Activated T-cell treated with anti-CD3 and anti-CD28 coated beads for 24 hours (primary cell): ENCODE measurements around the gene POLDIP2.
A peak's percentile ranks its signal among the peaks of the same experiment; 100 is the strongest.

Experiments used
- DNase-seq: peaks from one replicate; pipeline ENCODE4 v3.0.0-alpha.2; 2020; ENCODE audit warnings: low read depth

The POLDIP2 gene, protein sequence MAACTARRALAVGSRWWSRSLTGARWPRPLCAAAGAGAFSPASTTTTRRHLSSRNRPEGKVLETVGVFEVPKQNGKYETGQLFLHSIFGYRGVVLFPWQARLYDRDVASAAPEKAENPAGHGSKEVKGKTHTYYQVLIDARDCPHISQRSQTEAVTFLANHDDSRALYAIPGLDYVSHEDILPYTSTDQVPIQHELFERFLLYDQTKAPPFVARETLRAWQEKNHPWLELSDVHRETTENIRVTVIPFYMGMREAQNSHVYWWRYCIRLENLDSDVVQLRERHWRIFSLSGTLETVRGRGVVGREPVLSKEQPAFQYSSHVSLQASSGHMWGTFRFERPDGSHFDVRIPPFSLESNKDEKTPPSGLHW

DNA sequence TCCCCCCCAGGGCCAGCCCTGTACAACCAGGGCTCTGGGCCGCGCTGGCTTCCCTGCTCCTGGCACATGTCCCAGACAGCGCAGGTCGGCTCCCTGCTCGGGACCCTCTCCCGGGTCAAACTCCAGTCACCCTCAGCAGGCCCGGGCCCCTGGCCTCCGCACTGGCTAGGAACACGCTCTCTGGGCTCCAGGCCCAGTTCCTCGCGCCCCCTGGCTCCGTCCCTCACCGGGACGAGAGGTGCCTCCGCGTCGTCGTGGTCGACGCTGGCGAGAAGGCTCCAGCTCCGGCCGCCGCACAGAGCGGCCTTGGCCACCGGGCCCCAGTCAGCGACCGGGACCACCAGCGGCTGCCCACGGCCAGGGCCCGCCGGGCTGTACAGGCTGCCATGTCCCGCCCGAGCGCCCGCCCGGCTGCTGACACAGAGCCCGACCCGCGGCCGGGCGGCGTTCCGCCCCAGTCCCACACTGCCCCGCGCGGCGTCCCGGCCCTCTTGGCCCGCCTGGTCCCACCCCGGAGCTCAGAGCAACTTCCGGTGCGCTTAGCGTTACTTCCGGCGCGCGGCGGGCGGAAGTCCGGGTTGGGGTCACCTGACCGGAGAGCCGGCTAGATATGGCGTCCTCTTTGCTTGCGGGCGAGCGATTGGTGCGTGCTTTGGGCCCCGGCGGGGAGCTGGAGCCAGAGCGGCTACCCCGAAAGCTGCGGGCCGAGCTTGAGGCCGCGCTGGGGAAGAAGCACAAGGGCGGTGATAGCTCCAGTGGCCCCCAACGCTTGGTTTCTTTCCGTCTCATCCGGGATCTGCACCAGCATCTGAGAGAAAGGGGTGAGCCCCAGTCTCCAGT is at the start of gene POLDIP2:
Gene POLDIP2 (minus strand): TSS at position 467 of the 840 bp plus-strand sequence. CDS start 79 bp downstream, at position 388.
- DNase-seq = peak; percentile 95

DNA sequence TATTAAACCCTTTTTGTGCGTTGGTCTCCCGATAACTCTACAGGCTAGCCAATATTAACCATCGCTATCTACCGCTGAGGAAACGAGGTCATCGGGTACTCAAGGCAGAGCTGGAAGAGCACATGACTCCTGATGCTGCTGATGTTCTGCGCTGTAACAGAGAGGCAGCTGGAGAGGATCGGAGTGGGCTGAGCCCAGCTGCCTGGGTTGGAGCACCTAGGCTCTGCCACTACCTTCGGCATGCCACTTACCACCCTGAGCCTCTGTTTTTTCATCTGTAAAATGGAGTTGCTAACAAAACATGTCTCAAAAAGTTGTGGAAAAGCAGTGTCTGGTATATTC is 49.1 kb upstream of the POLDIP2 start:
- no peak for DNase-seq

DNA sequence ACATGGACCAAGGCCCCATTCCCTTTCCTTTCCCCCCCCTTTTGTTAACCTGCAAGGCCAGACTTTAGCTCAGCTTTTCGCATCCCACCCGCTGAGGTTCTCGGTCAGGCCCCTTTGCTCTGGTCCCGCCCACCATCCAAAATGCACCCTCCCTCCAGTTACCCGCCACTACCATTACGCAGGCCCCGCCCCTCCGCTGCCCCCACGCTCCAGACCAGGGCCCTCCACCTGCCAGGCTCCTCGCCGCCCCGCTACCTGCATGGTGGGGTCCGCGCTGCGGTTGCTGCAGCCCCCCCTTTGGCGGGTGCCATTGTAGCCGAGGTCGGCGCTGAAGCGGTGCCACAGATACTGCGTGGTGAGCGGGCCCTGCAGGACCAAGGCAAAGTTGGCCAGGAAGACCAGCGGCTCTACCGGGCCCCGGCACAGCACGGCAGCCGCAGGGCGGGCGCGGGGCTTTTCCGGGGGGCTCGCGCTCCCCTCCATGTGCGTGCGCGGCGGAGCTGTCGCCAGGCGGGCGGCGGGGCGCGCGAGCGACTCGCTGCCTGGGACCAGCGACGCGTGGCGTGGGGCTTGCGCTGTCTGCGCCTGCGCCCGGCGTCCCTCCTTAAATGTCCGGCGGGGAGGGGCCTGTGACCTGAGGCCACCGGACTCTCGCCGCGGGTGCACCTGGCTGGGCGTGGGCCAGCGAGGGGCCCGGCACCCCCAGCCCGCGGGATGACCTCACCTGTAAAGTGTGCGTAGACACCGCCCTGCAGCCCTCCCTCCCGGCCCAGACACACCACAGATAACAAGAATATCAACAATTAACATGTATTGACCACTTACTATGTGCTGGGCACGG is 48.5 kb upstream of the POLDIP2 start, which contains the start of gene SLC46A1:
Gene SLC46A1 (minus strand): TSS at position 581 of the 841 bp plus-strand sequence. CDS start 98 bp downstream, at position 483.
- peak; percentile 55 for DNase-seq

DNA sequence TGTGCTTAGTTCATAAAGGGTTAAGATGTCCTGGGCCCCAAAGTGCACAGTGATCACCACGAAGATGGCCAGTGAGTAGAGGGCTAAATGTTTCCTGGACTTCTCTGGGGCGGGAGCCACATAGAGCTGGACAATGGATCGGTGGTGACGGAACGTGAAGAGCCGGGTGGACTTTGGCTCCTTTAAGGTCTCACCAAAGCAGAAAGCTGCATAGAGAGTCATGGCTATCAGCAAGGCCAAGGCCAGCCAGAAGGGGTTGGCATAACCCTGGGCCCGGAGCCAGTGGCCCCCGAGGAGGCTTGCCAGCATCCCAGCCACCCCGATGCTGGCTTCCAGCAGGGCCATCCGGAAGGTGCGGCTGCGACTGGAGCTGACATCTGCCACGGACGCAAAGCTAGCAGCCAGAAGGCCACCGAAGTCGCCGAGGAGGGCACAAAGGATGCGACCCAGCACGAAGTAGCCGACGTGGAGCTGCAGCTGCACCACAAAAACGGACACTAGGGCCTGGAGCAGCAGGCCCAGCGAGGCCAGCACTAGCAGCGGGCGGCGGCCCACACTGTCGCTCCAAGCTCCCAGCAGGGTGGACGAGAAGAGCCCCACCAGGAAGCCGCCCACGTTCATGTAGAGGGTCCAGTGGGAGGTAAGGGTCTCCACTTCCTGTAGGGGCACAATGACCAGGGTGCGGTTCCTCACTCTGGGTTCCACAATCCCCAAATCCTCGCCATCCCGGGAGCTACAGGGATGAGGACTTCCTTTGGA is 47.7 kb upstream of the POLDIP2 start:
- no peak for DNase-seq

DNA sequence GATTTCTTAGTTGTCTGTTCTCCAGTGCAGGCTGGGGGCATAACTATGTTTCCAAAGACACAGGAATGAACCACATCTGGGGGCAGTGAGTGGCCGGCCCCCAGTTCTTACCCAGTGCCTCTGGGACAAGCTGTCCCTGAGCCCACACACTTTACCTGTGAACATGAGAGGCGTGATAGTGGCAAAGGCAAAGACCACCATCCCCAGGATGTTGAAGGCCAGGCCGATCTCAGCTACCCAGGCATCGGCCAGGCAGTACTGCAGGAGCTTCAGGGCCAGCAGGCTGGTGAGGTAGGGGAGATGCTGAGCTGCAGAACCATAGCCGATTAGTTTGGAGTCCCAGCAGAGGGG is 47.1 kb upstream of the POLDIP2 start:
- no peak for DNase-seq

DNA sequence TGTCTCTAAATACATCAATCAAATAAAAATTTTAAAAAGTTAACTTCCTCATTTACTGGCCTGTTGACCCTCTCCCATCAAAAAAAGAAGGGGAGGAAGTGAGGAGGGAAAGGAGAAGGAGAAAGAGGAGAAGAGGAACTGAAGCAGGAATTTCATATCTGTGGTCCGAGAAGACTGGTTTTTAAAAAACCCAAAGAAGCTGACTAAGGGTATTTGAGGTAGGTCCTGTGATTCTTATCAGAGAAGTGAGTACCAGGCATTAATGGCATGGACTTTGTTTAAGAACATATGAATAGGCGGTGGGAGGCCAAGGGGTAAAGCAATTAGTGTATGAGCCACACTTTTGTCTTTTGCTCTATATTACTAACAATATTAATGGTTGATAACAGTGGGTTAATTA is 46.7 kb upstream of the POLDIP2 start:
- DNase-seq = no peak

DNA sequence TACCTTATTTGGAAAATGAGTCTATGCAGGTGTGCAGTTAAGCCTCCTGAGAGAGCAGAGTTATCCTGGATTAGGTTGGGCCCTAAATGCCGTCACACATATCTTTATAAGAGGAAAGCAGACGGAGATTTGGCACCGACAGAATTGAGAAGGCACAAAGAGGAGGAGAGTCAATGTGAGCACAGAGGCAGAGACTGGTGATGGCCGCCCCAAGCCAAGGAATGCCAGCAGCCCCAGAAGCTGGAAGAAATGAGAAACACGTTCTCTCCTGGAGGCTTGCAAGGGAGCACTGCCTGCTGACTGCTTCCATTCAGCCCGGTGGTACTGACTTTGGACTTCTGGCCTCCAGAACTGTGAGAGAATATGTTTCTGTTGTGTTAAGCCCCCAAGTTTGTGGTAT is 45.5 kb upstream of the POLDIP2 start:
- DNase-seq = no peak

DNA sequence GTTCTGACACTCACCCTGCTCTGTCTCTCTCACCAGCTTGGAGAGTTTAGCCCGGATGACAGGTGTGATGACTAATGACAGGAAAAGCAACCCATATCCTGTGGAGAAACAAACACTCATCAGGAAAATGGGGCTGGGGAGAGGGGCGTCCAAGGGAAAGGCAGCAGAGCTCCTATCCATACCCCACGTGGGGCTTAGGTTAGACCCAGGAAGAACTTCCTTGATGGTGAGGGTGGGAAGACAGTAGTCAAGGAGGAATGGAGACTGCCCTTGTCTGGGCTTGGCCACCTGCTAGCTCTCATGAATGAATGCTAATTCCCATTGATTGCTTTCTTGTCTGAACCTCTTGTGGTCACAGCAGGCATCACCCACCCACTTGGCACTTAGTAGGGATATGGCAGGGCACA is 44.9 kb upstream of the POLDIP2 start:
- no peak for DNase-seq

DNA sequence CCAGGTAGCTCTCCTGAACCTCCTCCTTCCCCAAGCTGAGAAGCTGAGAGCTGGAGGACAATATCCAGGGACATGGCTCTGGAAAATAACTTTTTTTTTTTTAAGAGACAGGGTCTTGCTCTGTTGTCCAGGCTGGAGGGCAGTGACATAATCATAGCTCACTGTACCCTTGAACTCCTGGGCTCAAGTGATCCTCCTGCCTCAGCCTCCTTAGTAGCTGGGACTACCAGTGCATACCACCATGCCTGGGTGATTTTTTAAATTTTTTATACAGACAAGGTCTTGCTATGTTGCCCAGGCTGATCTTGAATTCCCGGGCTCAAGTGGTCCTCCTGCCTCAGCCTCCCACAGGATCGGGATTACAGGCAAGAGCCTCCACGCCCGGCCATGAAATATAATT is 42.5 kb upstream of the POLDIP2 start:
- DNase-seq = no peak

DNA sequence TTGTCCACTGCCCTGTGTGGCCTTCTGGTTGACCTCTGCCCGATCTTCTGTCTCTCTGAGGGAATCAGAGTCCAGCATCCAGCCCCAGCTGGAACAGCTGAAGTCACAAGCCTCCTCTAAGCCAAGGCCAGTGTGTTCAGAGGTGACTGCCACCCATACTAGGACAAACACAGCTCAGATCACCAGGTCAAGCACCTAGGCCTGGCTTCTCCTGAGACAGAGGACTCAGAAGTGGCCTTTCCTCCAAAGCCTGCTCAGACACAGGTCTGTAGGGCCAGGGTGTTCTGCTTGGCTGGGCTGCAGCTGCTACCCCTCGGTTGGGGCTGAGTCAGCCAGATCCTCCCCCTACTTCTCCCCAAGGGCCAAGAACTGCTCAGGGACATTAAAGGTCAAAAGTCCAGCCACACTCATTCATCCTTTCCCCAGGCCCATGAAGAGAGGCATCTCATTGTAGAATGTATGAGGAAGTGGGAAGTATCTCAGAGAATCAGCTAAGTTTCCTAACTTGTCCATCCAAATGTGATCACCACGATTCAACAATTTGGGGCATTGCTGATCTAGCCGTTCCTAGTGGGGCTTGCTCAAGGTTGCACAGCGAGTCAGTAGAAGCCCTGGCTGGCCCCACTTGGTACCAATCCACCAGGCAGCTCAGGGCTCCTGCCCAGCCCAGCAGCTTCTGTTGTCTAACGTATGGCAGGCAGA is 41.1 kb upstream of the POLDIP2 start:
- no peak for DNase-seq

DNA sequence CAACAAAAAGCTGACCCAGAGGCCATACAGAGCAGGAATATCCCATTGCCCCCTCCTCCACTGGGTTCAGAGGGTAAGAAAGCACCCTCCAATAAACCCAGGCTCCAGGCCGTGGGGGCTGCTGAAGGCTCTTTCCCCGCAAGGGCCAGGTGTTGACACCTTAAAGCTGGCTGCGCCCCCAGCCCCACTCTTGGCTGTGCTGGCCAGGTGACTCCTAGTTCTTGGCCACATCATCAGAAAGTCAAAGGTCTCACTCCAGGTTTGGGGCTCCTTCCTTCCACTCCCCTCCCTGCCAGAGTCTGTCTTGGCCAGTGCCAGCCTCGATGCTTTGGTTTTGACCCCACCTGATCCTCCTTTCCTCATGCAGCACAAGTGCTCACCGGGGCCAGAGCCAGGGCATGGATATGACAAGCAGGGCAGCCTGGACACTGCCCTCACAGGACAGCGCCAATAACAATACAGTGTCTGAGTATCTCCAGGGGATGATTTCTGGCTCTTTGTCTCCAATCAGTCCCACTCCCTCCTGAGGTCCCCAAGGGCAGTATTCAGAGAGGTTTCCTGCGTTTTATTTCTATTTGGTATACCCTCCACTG is 40.5 kb upstream of the POLDIP2 start:
- DNase-seq = no peak

DNA sequence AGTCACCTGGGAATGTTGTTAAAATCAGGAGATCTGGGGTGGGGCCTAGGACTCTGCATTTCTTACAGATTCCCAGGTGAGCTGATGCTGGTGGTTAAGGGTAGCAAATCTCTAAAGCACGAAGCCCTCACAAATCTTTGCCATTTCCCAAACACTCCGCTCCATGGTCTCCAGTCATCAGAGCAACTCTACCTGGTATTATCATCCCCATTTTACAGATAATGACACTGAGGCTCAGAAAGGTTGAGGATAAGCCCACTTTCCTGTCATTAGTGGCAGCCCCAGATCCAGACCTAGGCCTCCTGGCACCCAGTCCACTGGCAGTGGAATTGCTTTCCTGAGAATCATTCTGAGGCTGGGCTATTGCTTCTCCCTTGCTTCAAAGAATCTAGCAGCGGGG is 39.9 kb upstream of the POLDIP2 start:
- DNase-seq = no peak

DNA sequence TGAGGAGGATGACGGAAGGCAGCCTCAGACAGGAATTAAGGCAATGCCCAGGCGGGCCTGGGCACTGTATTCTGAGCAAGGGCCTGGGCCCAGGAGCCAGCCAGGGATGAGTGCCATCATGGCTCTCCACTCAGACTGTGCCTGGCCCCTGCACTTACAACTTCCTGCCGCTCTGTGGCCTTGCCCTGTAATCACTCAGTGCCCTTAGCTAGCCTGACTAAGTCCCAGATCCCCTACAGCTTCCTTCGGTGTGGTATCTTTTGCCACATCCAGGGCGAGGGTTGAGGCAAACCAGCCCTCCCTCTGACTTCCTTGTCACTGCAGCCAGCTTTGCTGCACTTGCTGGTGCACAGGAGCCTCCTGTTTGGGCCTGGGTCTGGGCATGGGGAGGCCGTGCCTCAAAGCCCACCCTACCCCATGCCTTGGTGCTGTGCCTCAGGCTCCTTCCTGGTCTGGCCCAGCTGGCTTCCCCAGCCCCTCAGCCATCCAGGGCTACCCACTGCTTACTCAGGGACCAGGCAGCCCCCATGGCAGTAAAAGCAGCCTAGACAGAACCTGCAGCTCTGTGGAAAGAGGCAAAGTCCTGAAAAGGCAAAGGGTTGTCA is 39.4 kb upstream of the POLDIP2 start:
- no peak for DNase-seq

DNA sequence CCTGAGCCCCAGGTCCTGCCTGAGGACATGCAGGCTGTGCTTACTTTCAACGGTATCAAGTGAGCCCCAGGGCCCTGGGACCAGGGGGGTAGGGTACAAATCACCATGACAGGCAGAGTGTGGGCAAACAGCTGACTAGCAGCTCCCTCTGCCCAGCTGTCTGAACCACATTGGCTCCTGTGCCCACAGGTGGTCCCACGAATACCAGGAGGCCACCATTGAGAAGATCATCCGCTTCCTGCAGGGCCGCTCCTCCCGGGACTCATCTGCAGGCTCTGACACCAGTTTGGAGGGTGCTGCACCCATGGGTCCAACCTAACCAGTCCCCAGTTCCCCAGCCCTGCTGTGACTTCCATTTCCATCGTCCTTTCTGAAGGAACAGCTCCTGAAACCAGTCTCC is 38.6 kb upstream of the POLDIP2 start:
- DNase-seq = no peak

DNA sequence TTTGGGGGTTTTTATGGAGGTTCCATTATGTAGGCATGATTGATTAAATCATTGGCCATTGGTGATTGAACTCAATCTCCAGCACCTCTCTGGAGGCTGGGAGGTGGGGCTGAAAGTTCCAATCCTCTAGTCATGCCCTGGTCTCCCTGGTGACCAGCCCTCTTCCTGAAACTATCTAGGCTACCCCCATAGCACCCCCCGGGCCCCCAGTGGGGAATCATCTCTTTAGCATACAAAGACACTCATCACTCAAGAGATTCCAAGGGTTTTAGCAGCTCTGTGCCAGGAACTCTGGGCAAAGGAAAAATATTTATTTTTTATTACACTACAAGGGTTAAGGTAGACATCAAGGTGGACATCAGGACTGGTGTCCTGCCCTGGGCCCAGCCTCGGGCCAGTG is 38.1 kb upstream of the POLDIP2 start:
- DNase-seq = no peak

DNA sequence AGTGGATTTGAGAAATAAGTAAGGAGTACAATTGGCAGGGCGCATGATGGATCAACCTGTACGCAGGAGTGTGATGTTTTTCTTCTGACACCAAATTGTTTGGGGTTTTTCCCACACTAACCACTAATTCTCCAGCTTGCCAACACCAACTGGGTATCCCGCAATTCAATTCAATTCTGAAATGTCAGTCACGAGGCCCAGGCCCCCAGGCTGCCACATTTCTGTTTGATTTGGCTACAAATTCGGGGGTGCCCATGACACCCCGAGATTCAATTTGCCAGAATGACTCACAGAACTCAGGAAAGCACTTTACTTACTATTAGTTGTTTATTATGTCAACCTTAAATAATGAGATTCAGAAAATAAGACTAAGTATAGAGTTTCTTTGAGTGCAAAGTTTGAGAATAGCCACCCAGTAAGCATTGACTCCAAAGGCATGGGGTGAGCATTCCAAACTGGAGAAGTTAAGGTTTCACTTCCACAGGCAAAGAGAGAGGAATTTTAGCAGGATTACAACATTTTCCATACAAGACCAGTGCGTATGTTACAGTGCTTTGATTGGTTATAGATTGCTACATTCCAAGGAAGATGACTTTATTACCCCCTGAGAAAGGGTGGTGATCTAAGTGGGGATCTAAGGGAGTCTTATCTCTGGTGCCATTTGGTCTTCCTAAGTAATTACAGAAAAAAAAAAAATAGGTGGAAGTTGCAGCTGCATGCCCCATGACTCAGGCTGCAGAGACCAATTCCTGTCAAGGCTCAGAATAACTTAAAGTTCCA is 37.2 kb upstream of the POLDIP2 start:
- no peak for DNase-seq

DNA sequence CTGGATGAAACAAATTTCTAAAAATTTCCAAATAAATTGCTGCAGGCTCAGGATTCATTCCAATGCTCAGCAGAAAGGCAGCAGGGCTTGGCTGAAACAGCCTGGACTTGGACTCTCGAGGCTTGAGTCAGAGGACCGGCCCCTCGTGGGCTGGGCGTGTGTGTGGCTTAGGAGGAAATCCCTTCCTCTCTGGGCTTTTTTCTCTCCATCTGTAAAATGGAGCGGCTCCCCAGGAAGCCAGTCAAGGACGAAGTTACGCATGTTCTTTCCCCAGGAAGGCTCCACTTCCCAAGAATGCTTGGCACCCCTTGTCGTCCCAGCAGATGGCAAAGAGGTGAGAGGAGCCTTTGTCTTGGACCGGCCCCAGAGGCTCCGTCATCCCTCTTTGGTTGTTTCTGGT is 35.2 kb upstream of the POLDIP2 start:
- DNase-seq = no peak

DNA sequence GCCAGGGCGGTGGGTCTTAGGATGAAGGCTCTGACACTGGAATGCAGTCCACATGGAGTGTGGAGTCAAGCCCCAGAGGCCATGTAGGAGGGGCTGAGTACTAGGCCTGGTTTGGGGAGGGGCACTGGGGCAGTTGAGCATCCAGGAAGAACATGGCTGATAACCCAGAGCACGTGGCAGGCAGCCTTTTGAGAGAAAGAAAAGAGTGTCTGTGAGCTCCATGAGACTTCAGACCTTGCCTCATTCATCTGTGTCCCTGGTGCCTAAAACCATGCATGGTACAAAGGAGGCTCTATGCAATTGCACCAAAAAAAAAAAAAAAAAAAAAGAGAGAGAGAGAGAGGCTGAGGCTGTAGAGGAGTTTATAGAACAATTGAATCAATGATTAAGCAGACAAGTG is 34.1 kb upstream of the POLDIP2 start:
- no peak for DNase-seq

DNA sequence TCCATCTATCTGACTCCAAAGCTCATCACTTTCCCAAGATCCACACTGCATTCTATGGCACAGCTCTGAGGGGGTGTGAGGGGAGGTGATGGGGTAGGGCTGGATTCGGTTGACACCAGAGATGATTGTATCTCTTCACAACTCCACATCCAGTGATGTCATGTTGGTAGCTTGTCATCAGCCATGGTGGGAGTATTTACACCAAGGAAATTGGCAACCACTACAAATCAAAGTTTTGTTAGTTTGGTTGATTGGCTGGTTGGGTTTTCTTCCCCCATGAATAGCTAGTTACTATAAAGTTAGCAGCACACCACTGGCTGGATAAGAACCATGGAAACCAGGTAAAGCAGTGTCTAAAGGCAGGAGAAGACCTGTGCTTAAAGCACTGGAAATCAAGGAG is 33.7 kb upstream of the POLDIP2 start:
- no peak for DNase-seq

DNA sequence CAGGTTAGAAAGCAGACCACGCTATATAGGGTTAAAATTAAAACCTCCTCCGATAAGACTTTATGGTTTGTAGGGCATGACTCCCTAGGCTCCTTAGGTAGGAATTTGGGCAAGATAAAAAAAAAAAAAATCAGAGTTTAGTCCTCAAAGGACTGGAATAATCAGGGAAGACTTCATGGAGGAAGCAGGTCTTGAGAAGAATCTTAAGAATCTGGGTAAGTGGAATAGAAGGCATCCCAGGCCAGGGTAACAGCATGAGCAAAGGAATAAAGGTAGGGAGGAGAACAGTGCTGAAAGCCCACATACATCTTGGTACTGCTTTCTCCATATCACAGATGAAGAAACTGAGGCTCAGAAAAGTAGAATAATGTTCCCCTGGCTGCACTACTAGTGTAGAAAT is 33.2 kb upstream of the POLDIP2 start:
- DNase-seq = no peak
